Astrocyte (in vitro differentiated cells and primary cell): ENCODE results near the gene CADPS. TPM values are rescaled to one million over a fixed set of nuclear protein-coding genes. Genes with fewer than 3 reads are reported as not detected.

Source experiments
- DNase-seq: peaks from one replicate; pipeline ENCODE4 v3.0.0-alpha.2; 2010; ENCODE audit warnings: low read depth
- FAIRE-seq: peaks from 2 replicates; lab custom pipeline; 2011; peaks lifted over from hg19 to GRCh38; lab: Jason Lieb, UNC
- H2AFZ ChIP-seq: 2 replicates; pipeline ENCODE4 v1.6.0; 2012; ENCODE audit warnings: low read depth, low read length, inconsistent platforms
- H3K27ac ChIP-seq: 2 replicates; pipeline ENCODE4 v1.5.1; 2011; ENCODE audit warnings: low read depth, low read length, inconsistent platforms
- H3K27me3 ChIP-seq: 2 replicates; pipeline ENCODE4 v1.6.0; 2011; ENCODE audit warnings: low read length, inconsistent platforms; ENCODE audit not compliant: insufficient read depth
- H3K36me3 ChIP-seq: 2 replicates; pipeline ENCODE4 v1.5.1; 2011; ENCODE audit warnings: low read length, inconsistent platforms; ENCODE audit not compliant: insufficient read depth
- H3K4me1 ChIP-seq: 2 replicates; pipeline ENCODE4 v1.5.1; 2011; ENCODE audit warnings: low read length, inconsistent platforms; ENCODE audit not compliant: insufficient read depth
- H3K4me2 ChIP-seq: 2 replicates; pipeline ENCODE4 v1.6.0; 2012; ENCODE audit warnings: low read length, inconsistent platforms
- H3K4me3 ChIP-seq: 2 replicates; pipeline ENCODE4 v1.5.1; 2011; ENCODE audit warnings: low read depth, mild to moderate bottlenecking, low read length, inconsistent platforms; ENCODE audit not compliant: insufficient read depth
- H3K79me2 ChIP-seq: 2 replicates; pipeline ENCODE4 v1.6.0; 2012; ENCODE audit warnings: mild to moderate bottlenecking, low read length, inconsistent platforms; ENCODE audit not compliant: insufficient read depth
- H3K9ac ChIP-seq: 2 replicates; pipeline ENCODE4 v1.6.0; 2012; ENCODE audit warnings: mild to moderate bottlenecking, low read length, inconsistent platforms
- H3K9me3 ChIP-seq: 2 replicates; pipeline ENCODE4 v1.5.1; 2012; ENCODE audit warnings: low read depth, mild to moderate bottlenecking, low read length, inconsistent platforms; ENCODE audit not compliant: insufficient read depth
- H4K20me1 ChIP-seq: 2 replicates; pipeline ENCODE4 v1.6.0; 2012; ENCODE audit warnings: low read length, inconsistent platforms; ENCODE audit not compliant: insufficient read depth
- H3K27ac Mint-ChIP-seq: one replicate; pipeline ENCODE4 v1.8.0; 2021; ENCODE audit warnings: mild to moderate bottlenecking, mixed read lengths; ENCODE audit not compliant: unreplicated experiment
- H3K27me3 Mint-ChIP-seq: one replicate; pipeline ENCODE4 v1.8.0; 2021; ENCODE audit warnings: low read depth, mixed read lengths; ENCODE audit not compliant: unreplicated experiment
- H3K36me3 Mint-ChIP-seq: one replicate; pipeline ENCODE4 v1.8.0; 2021; ENCODE audit warnings: low read depth, mixed read lengths; ENCODE audit not compliant: unreplicated experiment
- H3K4me1 Mint-ChIP-seq: one replicate; pipeline ENCODE4 v1.8.0; 2021; ENCODE audit warnings: low read depth, mixed read lengths; ENCODE audit not compliant: unreplicated experiment
- H3K4me3 Mint-ChIP-seq: one replicate; pipeline ENCODE4 v1.8.0; 2021; ENCODE audit warnings: mild to moderate bottlenecking, moderate library complexity, mixed read lengths; ENCODE audit not compliant: unreplicated experiment
- H3K9me3 Mint-ChIP-seq: one replicate; pipeline ENCODE4 v1.8.0; 2021; ENCODE audit warnings: mild to moderate bottlenecking, mixed read lengths; ENCODE audit not compliant: unreplicated experiment
- CTCF ChIP-seq: IDR thresholded peaks from 2 replicates; pipeline ENCODE4 v1.5.1; 2011; ENCODE audit warnings: low read depth, mild to moderate bottlenecking, inconsistent platforms, low read length, moderate library complexity; ENCODE audit not compliant: insufficient read depth
- EZH2 ChIP-seq: IDR thresholded peaks from 2 replicates; pipeline ENCODE4 v1.6.1; 2012; ENCODE audit warnings: mild to moderate bottlenecking, low read length, inconsistent platforms; ENCODE audit not compliant: insufficient read depth
- total RNA-seq: library from RNA; stranded (reverse); gene quantifications from 2 replicates; pipeline ENCODE4 v1.2.1, GENCODE V29; 2021

CADPS gene
- total RNA-seq, 1 donor from 2014 or later, result 5.4 TPM

GRCh38 chr3:62462104-62462762, 413.0 kb downstream of the CADPS start:
- Histone ChIP-seq H3K36me3 (no peaks in the 10 kb centered on the region), H2AFZ (no peak overlapping the region), H3K9ac (no peak overlapping the region), H3K4me2 (no peak overlapping the region), H3K27me3 (no peaks in the 10 kb centered on the region), H3K79me2 (no peaks in the 10 kb centered on the region), H3K4me3 (no peak overlapping the region), H3K9me3 (no peaks in the 10 kb centered on the region), H3K27ac (no peak overlapping the region), H3K4me1 (no peaks in the 10 kb centered on the region), H4K20me1 (no peaks in the 10 kb centered on the region)
- no peak for TF ChIP-seq EZH2
- FAIRE-seq (no peak), DNase-seq (no peak)
- H3K36me3 Mint-ChIP-seq, result no peaks in the 10 kb centered on the region
- H3K4me3 Mint-ChIP-seq, result no peak overlapping the region
- no peaks in the 10 kb centered on the region for H3K9me3 Mint-ChIP-seq
- no peaks in the 10 kb centered on the region for H3K4me1 Mint-ChIP-seq
- peaks cover 20% of the 10 kb centered on the region for H3K27me3 Mint-ChIP-seq
- no peak overlapping the region for H3K27ac Mint-ChIP-seq

GRCh38 chr3:62454916-62455315, 420.3 kb downstream of the CADPS start:
- no peak for FAIRE-seq
- no peak overlapping the region for H3K27ac ChIP-seq
- no peaks in the 10 kb centered on the region for H3K36me3 Mint-ChIP-seq

GRCh38 chr3:62453448-62453847, 421.8 kb downstream of the CADPS start:
- H3K36me3 ChIP-seq, result no peaks in the 10 kb centered on the region
- no peaks in the 10 kb centered on the region for H4K20me1 ChIP-seq
- H3K4me2 ChIP-seq, result no peak overlapping the region
- no peaks in the 10 kb centered on the region for H3K9me3 ChIP-seq
- TF ChIP-seq CTCF (no peak), EZH2 (no peak)
- H3K79me2 ChIP-seq, result no peaks in the 10 kb centered on the region
- peaks cover 7% of the 10 kb centered on the region for H3K27me3 Mint-ChIP-seq
- no peak overlapping the region for H3K27ac ChIP-seq
- no peak overlapping the region for H3K4me3 Mint-ChIP-seq
- H3K4me1 Mint-ChIP-seq, result no peaks in the 10 kb centered on the region
- no peak overlapping the region for H3K4me3 ChIP-seq
- no peak overlapping the region for H2AFZ ChIP-seq
- no peaks in the 10 kb centered on the region for H3K9me3 Mint-ChIP-seq
- H3K27me3 ChIP-seq, result no peaks in the 10 kb centered on the region
- H3K4me1 ChIP-seq, result no peaks in the 10 kb centered on the region
- no peaks in the 10 kb centered on the region for H3K36me3 Mint-ChIP-seq
- no peak overlapping the region for H3K27ac Mint-ChIP-seq
- no peak overlapping the region for H3K9ac ChIP-seq
- FAIRE-seq (no peak), DNase-seq (no peak)

More at GRCh38 chr3:62454916-62455315, 420.3 kb downstream of the CADPS start:
- Histone ChIP-seq H3K4me3 (no peak overlapping the region), H3K27me3 (no peaks in the 10 kb centered on the region), H3K4me1 (no peaks in the 10 kb centered on the region), H3K79me2 (no peaks in the 10 kb centered on the region), H3K4me2 (no peak overlapping the region), H3K9me3 (no peaks in the 10 kb centered on the region), H3K9ac (no peak overlapping the region), H2AFZ (no peak overlapping the region), H4K20me1 (no peaks in the 10 kb centered on the region), H3K36me3 (no peaks in the 10 kb centered on the region)
- TF ChIP-seq CTCF (no peak), EZH2 (no peak)
- DNase-seq, result no peak
- Mint-ChIP-seq H3K4me3 (no peak overlapping the region), H3K4me1 (no peaks in the 10 kb centered on the region), H3K27me3 (peaks cover 3% of the 10 kb centered on the region), H3K9me3 (no peaks in the 10 kb centered on the region), H3K27ac (no peak overlapping the region)
